HEK293 (cell line): Measurements from ENCODE around the gene GUCY1B1.

Experiments used
- CTCF ChIA-PET: fragments of 350-600 bp; formaldehyde crosslinking; extraction: SDS; loops from one replicate; lab custom pipeline; 2021; ENCODE audit warnings: antibody characterized with exemption; lab: Yijun Ruan, JAX
- POLR2A ChIA-PET: fragments of 300-600 bp; formaldehyde crosslinking; extraction: SDS; loops from one replicate; lab custom pipeline; 2020; ENCODE audit warnings: antibody characterized with exemption, inconsistent platforms; lab: Yijun Ruan, JAX
- H3K27ac ChIP-seq: fragments of 200-500 bp; sonication (Bioruptor generic); 2 replicates; pipeline ENCODE4 v1.5.1; 2014; ENCODE audit warnings: low read depth, low read length, control low read depth, inconsistent platforms; ENCODE audit errors: extremely low read depth
- H3K36me3 ChIP-seq, 2 experiments: fragments of 200-500 bp in 1 of 2; sonication (Bioruptor generic) in 1 of 2; 1 replicate in 1 of 2; 2 replicates in 1 of 2; pipeline ENCODE4 v1.5.1; 2014 to 2017; ENCODE audit warnings: inconsistent platforms in 2 of 2, low read length in 2 of 2; ENCODE audit not compliant: control insufficient read depth in 2 of 2, insufficient read depth in 1 of 2
- H3K4me1 ChIP-seq: fragments of 200-500 bp; sonication (Bioruptor generic); 2 replicates; pipeline ENCODE4 v1.5.1; 2014; ENCODE audit warnings: mild to moderate bottlenecking, low read length, inconsistent platforms; ENCODE audit not compliant: control insufficient read depth, insufficient read depth
- H3K4me3 ChIP-seq: 2 replicates; pipeline ENCODE4 v1.5.1; 2011; ENCODE audit warnings: low read depth, mild to moderate bottlenecking, control low read depth, low read length, moderate library complexity
- H3K9me3 ChIP-seq: fragments of 200-500 bp; sonication (Bioruptor generic); 2 replicates; pipeline ENCODE4 v1.5.1; 2014; ENCODE audit warnings: low read depth, low read length, inconsistent platforms; ENCODE audit not compliant: control insufficient read depth, insufficient read depth
- EGR2 ChIP-seq: fragments of 450-650 bp; formaldehyde crosslinking; IDR thresholded peaks from 2 replicates; pipeline ENCODE4 v1.5.1; 2016; ENCODE audit warnings: low read depth, missing biosample characterization, missing genetic modification characterization
- ELK4 ChIP-seq: IDR thresholded peaks from 2 replicates; pipeline ENCODE4 v1.6.1; 2011; ENCODE audit warnings: mild to moderate bottlenecking, low read depth, low read length, borderline replicate concordance
- GLIS1 ChIP-seq: fragments of 450-650 bp; formaldehyde crosslinking; IDR thresholded peaks from 2 replicates; pipeline ENCODE4 v1.5.1; 2016; ENCODE audit warnings: missing biosample characterization, missing genetic modification characterization
- GLIS2 ChIP-seq: fragments of 450-650 bp; formaldehyde crosslinking; IDR thresholded peaks from 2 replicates; pipeline ENCODE4 v1.5.1; 2016; ENCODE audit warnings: missing biosample characterization, missing genetic modification characterization
- RBAK ChIP-seq: fragments of 450-650 bp; formaldehyde crosslinking; IDR thresholded peaks from 2 replicates; pipeline ENCODE4 v1.5.1; 2016; ENCODE audit warnings: missing biosample characterization, missing genetic modification characterization
- REPIN1 ChIP-seq: fragments of 450-650 bp; formaldehyde crosslinking; IDR thresholded peaks from 2 replicates; pipeline ENCODE4 v1.5.1; 2017; ENCODE audit warnings: missing biosample characterization, missing genetic modification characterization, low read depth
- ZBTB11 ChIP-seq: fragments of 450-650 bp; formaldehyde crosslinking; conservative IDR thresholded peaks from 2 replicates; pipeline ENCODE4 v1.5.1; 2016; ENCODE audit warnings: low read depth, missing biosample characterization, missing genetic modification characterization
- ZIC2 ChIP-seq: fragments of 450-650 bp; formaldehyde crosslinking; IDR thresholded peaks from 2 replicates; pipeline ENCODE4 v1.5.1; 2016; ENCODE audit warnings: missing biosample characterization, missing genetic modification characterization
- ZNF169 ChIP-seq: fragments of 450-650 bp; formaldehyde crosslinking; IDR thresholded peaks from 2 replicates; pipeline ENCODE4 v1.5.1; 2016; ENCODE audit warnings: missing biosample characterization, missing genetic modification characterization
- ZNF18 ChIP-seq: fragments of 450-650 bp; formaldehyde crosslinking; IDR thresholded peaks from 2 replicates; pipeline ENCODE4 v1.5.1; 2016; ENCODE audit warnings: missing biosample characterization, missing genetic modification characterization
- ZNF202 ChIP-seq: fragments of 450-650 bp; formaldehyde crosslinking; IDR thresholded peaks from 2 replicates; pipeline ENCODE4 v1.5.1; 2016; ENCODE audit warnings: missing biosample characterization, missing genetic modification characterization, borderline replicate concordance
- ZNF274 ChIP-seq, 2 experiments: fragments of 200-500 bp in 1 of 2; fragments of 450-650 bp in 1 of 2; sonication (Bioruptor generic) in 1 of 2; formaldehyde crosslinking in 1 of 2; IDR thresholded peaks; 2 replicates each; pipeline versions ENCODE4 v1.5.1 to v1.6.1; 2014 to 2016; ENCODE audit warnings: borderline replicate concordance in 1 of 2, inconsistent platforms in 1 of 2, low read length in 1 of 2, missing biosample characterization in 1 of 2, missing genetic modification characterization in 1 of 2
- ZNF366 ChIP-seq: fragments of 450-650 bp; formaldehyde crosslinking; conservative IDR thresholded peaks from 2 replicates; pipeline ENCODE4 v1.5.1; 2016; ENCODE audit warnings: missing biosample characterization, missing genetic modification characterization
- ZNF416 ChIP-seq: fragments of 450-650 bp; formaldehyde crosslinking; IDR thresholded peaks from 2 replicates; pipeline ENCODE4 v1.5.1; 2016; ENCODE audit warnings: missing biosample characterization, missing genetic modification characterization
- ZNF596 ChIP-seq: fragments of 450-650 bp; IDR thresholded peaks from 2 replicates; pipeline ENCODE4 v1.5.0; 2018; ENCODE audit warnings: missing biosample characterization, mild to moderate bottlenecking, missing genetic modification characterization, moderate library complexity
- ZNF747 ChIP-seq: fragments of 450-650 bp; formaldehyde crosslinking; IDR thresholded peaks from 2 replicates; pipeline ENCODE4 v1.5.1; 2016; ENCODE audit warnings: missing biosample characterization, missing genetic modification characterization
- ZNF785 ChIP-seq: fragments of 450-650 bp; formaldehyde crosslinking; IDR thresholded peaks from 2 replicates; pipeline ENCODE4 v1.5.1; 2016; ENCODE audit warnings: missing biosample characterization, missing genetic modification characterization
- ZNF837 ChIP-seq: fragments of 450-650 bp; formaldehyde crosslinking; IDR thresholded peaks from 2 replicates; pipeline ENCODE4 v1.5.1; 2016; ENCODE audit warnings: missing biosample characterization, missing genetic modification characterization
- TF ChIP-seq, protein P1 (sequence below): fragments of 450-650 bp; formaldehyde crosslinking; IDR thresholded peaks from 2 replicates; pipeline ENCODE4 v1.5.1; 2016; ENCODE audit warnings: missing biosample characterization, missing genetic modification characterization

GUCY1B1 gene

DNA sequence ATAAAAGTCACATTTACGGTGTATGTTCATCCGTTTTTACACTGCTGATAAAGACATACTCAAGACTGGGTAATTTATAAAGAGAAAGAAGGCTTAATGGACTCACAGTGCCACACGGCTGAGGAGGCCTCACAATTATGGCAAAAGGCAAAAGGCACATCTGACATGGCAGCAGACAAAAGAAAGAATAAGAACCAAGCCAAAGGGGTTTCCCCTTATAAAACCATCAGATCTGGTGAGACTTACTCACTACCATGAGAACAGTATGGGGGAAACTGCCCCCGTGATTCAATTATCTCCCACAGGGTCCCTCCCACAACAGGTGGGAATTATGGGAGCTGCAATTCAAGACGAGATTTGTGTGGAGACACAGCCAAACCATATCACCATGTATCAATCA is 7.3 kb upstream of the GUCY1B1 start:
- ChIA-PET POLR2A (no interaction called here), CTCF (no interaction called here)
- Histone ChIP-seq H3K4me3 (no peak overlapping the region), H3K4me1 (no peaks in the 10 kb centered on the region), H3K27ac (no peak overlapping the region), H3K9me3 (no peaks in the 10 kb centered on the region), H3K36me3 (no peaks in the 10 kb centered on the region)
- TF ChIP-seq, protein P1, sequence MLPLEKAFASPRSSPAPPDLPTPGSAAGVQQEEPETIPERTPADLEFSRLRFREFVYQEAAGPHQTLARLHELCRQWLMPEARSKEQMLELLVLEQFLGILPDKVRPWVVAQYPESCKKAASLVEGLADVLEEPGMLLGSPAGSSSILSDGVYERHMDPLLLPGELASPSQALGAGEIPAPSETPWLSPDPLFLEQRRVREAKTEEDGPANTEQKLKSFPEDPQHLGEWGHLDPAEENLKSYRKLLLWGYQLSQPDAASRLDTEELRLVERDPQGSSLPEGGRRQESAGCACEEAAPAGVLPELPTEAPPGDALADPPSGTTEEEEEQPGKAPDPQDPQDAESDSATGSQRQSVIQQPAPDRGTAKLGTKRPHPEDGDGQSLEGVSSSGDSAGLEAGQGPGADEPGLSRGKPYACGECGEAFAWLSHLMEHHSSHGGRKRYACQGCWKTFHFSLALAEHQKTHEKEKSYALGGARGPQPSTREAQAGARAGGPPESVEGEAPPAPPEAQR (tag by site-specific recombination): no peak
- no peak for TF ChIP-seq ZNF837
- TF ChIP-seq ZNF785 (tag by site-specific recombination): no peak

GRCh38 chr4:155757745-155758265 is 1.0 kb upstream of the GUCY1B1 start:
- ChIA-PET POLR2A (interaction anchor here (0.9 kb wide), 1 partner anchor 91 kb away, joined by 3 read pairs; the partner anchor contains the start of gene GUCY1A1), CTCF (interaction anchor here (0.6 to 0.9 kb wide), 2 partner anchors 76 to 315 kb away, joined by 4 read pairs; no protein-coding TSS in a partner anchor)
- no peaks in the 10 kb centered on the region for H3K9me3 ChIP-seq
- H3K36me3 ChIP-seq: no peaks in the 10 kb centered on the region
- no peak overlapping the region for H3K27ac ChIP-seq
- H3K4me1 ChIP-seq: no peaks in the 10 kb centered on the region
- no peak for TF ChIP-seq ZNF202 (tag by site-specific recombination)
- H3K4me3 ChIP-seq: no peak overlapping the region

GRCh38 chr4:155759372-155760252 is 791 bp downstream of the GUCY1B1 start:
- H3K27ac ChIP-seq: peak overlapping the region; percentile 85; the same call in 1 of the 2 replicates
- H3K4me1 ChIP-seq: no peaks in the 10 kb centered on the region
- CTCF ChIA-PET: no interaction called here
- POLR2A ChIA-PET: interaction anchor here (1.0 kb wide), 1 partner anchor 54 kb away, joined by 3 read pairs; no protein-coding TSS in a partner anchor
- H3K9me3 ChIP-seq: no peaks in the 10 kb centered on the region
- H3K4me3 ChIP-seq: peak overlapping the region; percentile 68
- H3K36me3 ChIP-seq: no peaks in the 10 kb centered on the region
- TF ChIP-seq ZNF274 (IDR thresholded peaks at IDR 0.05; ENCODE audit: low read length) (no peak), ZNF274 (tag by site-specific recombination; IDR thresholded peaks at IDR 0.05; ENCODE audit: borderline replicate concordance) (no peak), EGR2 (peak; percentile 70; the same call in 1 of the 2 replicates), GLIS1 (peak; percentile 71), ZNF169 (tag by site-specific recombination) (no peak), ZNF596 (no peak), ZNF416 (tag by site-specific recombination) (no peak), REPIN1 (tag by site-specific recombination) (no peak), ZNF18 (tag by site-specific recombination) (no peak), GLIS2 (tag by site-specific recombination) (peak; percentile 84), ZIC2 (tag by site-specific recombination) (peak; percentile 24), RBAK (tag by site-specific recombination) (no peak), ELK4 (no peak), ZBTB11 (tag by site-specific recombination) (no peak), ZNF366 (no peak), ZNF747 (tag by site-specific recombination) (no peak)
- TF ChIP-seq, protein P1 (tag by site-specific recombination): no peak
